H9 (cell line): Measurements from ENCODE around the gene PGM2. TPM values are rescaled to one million over a fixed set of nuclear protein-coding genes. Genes with fewer than 3 reads are reported as not detected.

Experiments used
- DNase-seq: peaks from one replicate; pipeline ENCODE4 v3.0.0-alpha.2; 2017
- H2AFZ ChIP-seq: one replicate; pipeline ENCODE4 v1.6.1; 2013; ENCODE audit warnings: mild to moderate bottlenecking, low read length, control low read depth, moderate library complexity
- H2AK5ac ChIP-seq: 2 replicates; pipeline ENCODE4 v1.6.1; 2013; ENCODE audit warnings: low read length, control low read depth, mixed read lengths; ENCODE audit not compliant: insufficient read length
- H2BK120ac ChIP-seq: one replicate; pipeline ENCODE4 v1.6.1; 2013; ENCODE audit warnings: low read depth, mild to moderate bottlenecking, low read length, control low read depth, inconsistent platforms; ENCODE audit not compliant: poor library complexity, severe bottlenecking
- H2BK12ac ChIP-seq: 2 replicates; pipeline ENCODE4 v1.6.1; 2013; ENCODE audit warnings: low read length, control low read depth, mixed read lengths, low read depth; ENCODE audit not compliant: insufficient read length
- H2BK15ac ChIP-seq: 2 replicates; pipeline ENCODE4 v1.6.1; 2013; ENCODE audit warnings: low read depth, low read length, control low read depth
- H2BK20ac ChIP-seq: one replicate; pipeline ENCODE4 v1.6.1; 2013; ENCODE audit warnings: low read depth, mild to moderate bottlenecking, low read length, control low read depth, inconsistent platforms; ENCODE audit not compliant: poor library complexity, severe bottlenecking
- H2BK5ac ChIP-seq: 2 replicates; pipeline ENCODE4 v1.6.1; 2013; ENCODE audit warnings: low read length, control low read depth, mixed read lengths; ENCODE audit not compliant: insufficient read length
- H3K14ac ChIP-seq: 2 replicates; pipeline ENCODE4 v1.6.1; 2013; ENCODE audit warnings: low read length, control low read depth; ENCODE audit not compliant: insufficient read depth
- H3K18ac ChIP-seq: 2 replicates; pipeline ENCODE4 v1.6.1; 2013; ENCODE audit warnings: low read depth, mild to moderate bottlenecking, mixed read lengths, low read length, control low read depth; ENCODE audit not compliant: insufficient read length
- H3K23ac ChIP-seq: 2 replicates; pipeline ENCODE4 v1.6.1; 2013; ENCODE audit warnings: low read length, control low read depth, mixed read lengths, low read depth; ENCODE audit not compliant: insufficient read length
- H3K23me2 ChIP-seq: 2 replicates; pipeline ENCODE4 v1.6.1; 2013; ENCODE audit warnings: low read depth, mild to moderate bottlenecking, mixed read lengths, low read length, control low read depth; ENCODE audit not compliant: insufficient read length, poor library complexity, severe bottlenecking
- H3K27ac ChIP-seq: 2 replicates; pipeline ENCODE4 v1.5.1; 2013; ENCODE audit warnings: low read length, control low read depth, mixed read lengths, low read depth; ENCODE audit not compliant: insufficient read length
- H3K27me3 ChIP-seq: 2 replicates; pipeline ENCODE4 v1.6.1; 2013; ENCODE audit warnings: low read length, control low read depth, inconsistent platforms; ENCODE audit not compliant: insufficient read depth
- H3K4ac ChIP-seq: 2 replicates; pipeline ENCODE4 v1.6.1; 2013; ENCODE audit warnings: low read depth, mild to moderate bottlenecking, control low read depth, inconsistent platforms, low read length, moderate library complexity
- H3K4me1 ChIP-seq: 2 replicates; pipeline ENCODE4 v1.6.1; 2013; ENCODE audit warnings: low read length, control low read depth, inconsistent platforms; ENCODE audit not compliant: insufficient read depth
- H3K4me2 ChIP-seq: 2 replicates; pipeline ENCODE4 v1.6.1; 2013; ENCODE audit warnings: low read length, control low read depth, mixed read lengths; ENCODE audit not compliant: insufficient read length, insufficient read depth
- H3K56ac ChIP-seq: 2 replicates; pipeline ENCODE4 v1.6.1; 2013; ENCODE audit warnings: low read depth, mild to moderate bottlenecking, mixed read lengths, low read length, control low read depth; ENCODE audit not compliant: insufficient read length
- H3K79me1 ChIP-seq: 2 replicates; pipeline ENCODE4 v1.6.1; 2013; ENCODE audit warnings: low read depth, mild to moderate bottlenecking, moderate library complexity, low read length, control low read depth, inconsistent platforms; ENCODE audit not compliant: insufficient read depth, poor library complexity, severe bottlenecking
- H3K79me2 ChIP-seq: 2 replicates; pipeline ENCODE4 v1.6.1; 2013; ENCODE audit warnings: low read length, control low read depth, inconsistent platforms; ENCODE audit not compliant: insufficient read depth
- H3K9ac ChIP-seq: 2 replicates; pipeline ENCODE4 v1.6.1; 2013; ENCODE audit warnings: low read length, control low read depth, mixed read lengths; ENCODE audit not compliant: insufficient read length; ENCODE audit errors: extremely low read depth
- H3K9me3 ChIP-seq: one replicate; pipeline ENCODE4 v1.6.1; 2013; ENCODE audit warnings: low read depth, low read length, inconsistent platforms; ENCODE audit not compliant: control insufficient read depth
- H3T11ph ChIP-seq: one replicate; pipeline ENCODE4 v1.6.1; 2013; ENCODE audit warnings: mild to moderate bottlenecking, low read length, control low read depth, inconsistent platforms
- H4K20me1 ChIP-seq: one replicate; pipeline ENCODE4 v1.6.1; 2013; ENCODE audit not compliant: control insufficient read depth, insufficient read length, insufficient read depth
- H4K5ac ChIP-seq: 2 replicates; pipeline ENCODE4 v1.6.1; 2013; ENCODE audit warnings: low read depth, mild to moderate bottlenecking, mixed read lengths, low read length, control low read depth; ENCODE audit not compliant: insufficient read length
- H4K8ac ChIP-seq: replicated peaks from 2 replicates; pipeline ENCODE4 v1.6.1; 2013; ENCODE audit warnings: low read length, control low read depth, mixed read lengths, low read depth; ENCODE audit not compliant: insufficient read length
- H4K91ac ChIP-seq: 2 replicates; pipeline ENCODE4 v1.6.1; 2013; ENCODE audit warnings: low read depth, mild to moderate bottlenecking, moderate library complexity, mixed read lengths, low read length, control low read depth; ENCODE audit not compliant: insufficient read length
- H3K27ac Mint-ChIP-seq, 3 experiments: 2 replicates in 2 of 3; 3 replicates in 1 of 3; pipeline ENCODE4 v1.8.0; 2020 to 2021; ENCODE audit warnings: mixed read lengths in 3 of 3, mild to moderate bottlenecking in 1 of 3, moderate library complexity in 1 of 3
- H3K27me3 Mint-ChIP-seq: 2 replicates; pipeline ENCODE4 v1.8.0; 2021; ENCODE audit warnings: low read depth, mild to moderate bottlenecking, moderate library complexity, mixed read lengths
- H3K36me3 Mint-ChIP-seq, 3 experiments: 2 replicates in 2 of 3; 3 replicates in 1 of 3; pipeline ENCODE4 v1.8.0; 2020 to 2021; ENCODE audit warnings: low read depth in 3 of 3, mixed read lengths in 3 of 3; ENCODE audit not compliant: insufficient read depth in 1 of 3
- H3K4me1 Mint-ChIP-seq, 2 experiments: 2 replicates each; pipeline ENCODE4 v1.8.0; 2020; ENCODE audit warnings: mixed read lengths in 2 of 2
- H3K4me3 Mint-ChIP-seq, 2 experiments: 2 replicates in 1 of 2; 3 replicates in 1 of 2; pipeline ENCODE4 v1.8.0; 2020 to 2021; ENCODE audit warnings: mild to moderate bottlenecking in 2 of 2, mixed read lengths in 2 of 2, moderate library complexity in 1 of 2
- H3K9me3 Mint-ChIP-seq, 2 experiments: 2 replicates in 1 of 2; 3 replicates in 1 of 2; pipeline ENCODE4 v1.8.0; 2020; ENCODE audit warnings: mild to moderate bottlenecking in 2 of 2, mixed read lengths in 2 of 2, moderate library complexity in 1 of 2
- CTCF ChIP-seq: fragments of 200-600 bp; sonication (generic); conservative IDR thresholded peaks from 3 replicates; pipeline ENCODE4 v1.8.0; 2021; ENCODE audit warnings: antibody characterized with exemption, mild to moderate bottlenecking
- WGBS: extraction: QIAGEN DNeasy Blood & Tissue Kit; methylation state at CpG from one replicate; pipeline ENCODE4 v1.1.7; 2013; ENCODE audit warnings: missing lambda C conversion rate, low lambda C conversion rate, mixed read lengths; ENCODE audit not compliant: insufficient read length; ENCODE audit errors: extremely low coverage; 5-methylcytosine and 5-hydroxymethylcytosine counted together
- total RNA-seq: library from RNA; stranded (reverse); gene quantifications from 2 replicates; pipeline ENCODE4 v1.2.1, GENCODE V29; 2021

PGM2 gene
- total RNA-seq, 1 experiment from 2014 or later = 26.6 TPM

DNA sequence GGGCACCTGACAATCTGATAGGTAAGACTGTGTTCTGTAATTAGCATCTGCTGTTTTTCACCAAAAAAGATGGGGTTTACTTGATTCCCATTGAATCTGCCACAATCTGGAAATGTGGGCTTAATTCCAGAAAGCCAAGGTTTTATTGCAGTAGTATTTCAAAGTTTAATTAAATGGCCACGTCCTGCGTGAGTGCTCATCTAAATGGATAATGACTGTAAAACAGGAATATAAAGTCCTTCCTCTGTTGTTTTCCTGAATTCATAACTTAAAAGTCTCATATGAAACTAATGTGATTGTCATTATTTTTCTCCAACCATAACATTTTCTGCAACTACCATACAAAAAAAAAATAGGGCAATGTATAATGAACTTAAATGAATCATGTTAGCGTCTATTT lies 2.4 kb downstream of the PGM2 start:
- TF ChIP-seq CTCF = no peak
- Histone ChIP-seq H3K4ac (no peak overlapping the region), H2BK5ac (no peak overlapping the region), H3K27ac (no peak overlapping the region), H3K18ac (no peak overlapping the region), H3K23me2 (peaks cover 16% of the 10 kb centered on the region), H2BK20ac (no peak overlapping the region), H4K8ac (no peak overlapping the region), H4K91ac (no peak overlapping the region), H2BK120ac (no peak overlapping the region), H2AK5ac (no peak overlapping the region), H3K27me3 (no peaks in the 10 kb centered on the region; the same call in 1 of the 2 replicates), H3K14ac (no peak overlapping the region), H2AFZ (no peak overlapping the region), H2BK12ac (no peak overlapping the region), H3K9me3 (no peaks in the 10 kb centered on the region), H3K4me2 (no peak overlapping the region), H3K79me2 (no peaks in the 10 kb centered on the region), H4K5ac (no peak overlapping the region), H3T11ph (no peak overlapping the region), H2BK15ac (no peak overlapping the region), H3K23ac (no peak overlapping the region), H3K4me1 (no peaks in the 10 kb centered on the region), H3K9ac (no peak overlapping the region), H3K56ac (no peak overlapping the region), H4K20me1 (no peaks in the 10 kb centered on the region), H3K79me1 (no peaks in the 10 kb centered on the region)
- Mint-ChIP-seq H3K4me1 (peaks cover 17 to 21% of the 10 kb centered on the region in 2 experiments), H3K27me3 (peaks cover 19% of the 10 kb centered on the region), H3K27ac (no peak overlapping the region), H3K4me3 (no peak overlapping the region), H3K9me3 (no peaks in the 10 kb centered on the region; a peak in 1 of 5 replicates), H3K36me3 (peaks cover 11 to 25% (median 22%) of the 10 kb centered on the region in 3 experiments; a peak in 6 of 7 replicates)
- no peak for DNase-seq
- WGBS = no CpG with 5 or more reads among the region's 3 CpGs
